ENCODE data around the gene HELZ2.
"Not testable (repeated sequence)": the region's sequence is repeated elsewhere in the genome, so short reads cannot be mapped to it uniquely, and the experiment has no call there.

Gene HELZ2

GRCh38 chr20:63564036-63564810, 9.8 kb downstream of the HELZ2 start:
- DNase-seq (ENCODE audit: low read depth) = no peak

GRCh38 chr20:63563225-63563935, 10.7 kb downstream of the HELZ2 start:
- DNase-seq (ENCODE audit: low read depth) = no peak

GRCh38 chr20:63562461-63563224, 11.4 kb downstream of the HELZ2 start:
- DNase-seq (ENCODE audit: low read depth) = no peak

- DNase-seq (ENCODE audit: low read depth) = no peak
Measured at GRCh38 chr20:63561624-63562396, 12.2 kb downstream of the HELZ2 start.

GRCh38 chr20:63560856-63561609, 13.0 kb downstream of the HELZ2 start:
- DNase-seq (ENCODE audit: low read depth) = no peak

- no peak for DNase-seq (ENCODE audit: low read depth)
Measured at GRCh38 chr20:63560333-63560805, 13.7 kb downstream of the HELZ2 start.

GRCh38 chr20:63559485-63560332, 14.3 kb downstream of the HELZ2 start:
- DNase-seq (ENCODE audit: low read depth) = not testable (repeated sequence)

- DNase-seq (ENCODE audit: low read depth) = no peak
Measured at GRCh38 chr20:63558804-63559484, 15.1 kb downstream of the HELZ2 start.

- no peak for DNase-seq (ENCODE audit: low read depth)
Measured at GRCh38 chr20:63557481-63557891, 16.6 kb downstream of the HELZ2 start.

- DNase-seq (ENCODE audit: low read depth) = no peak
Measured at GRCh38 chr20:63556873-63557478, 17.1 kb downstream of the HELZ2 start.

- no peak for DNase-seq (ENCODE audit: low read depth)
Measured at GRCh38 chr20:63555661-63556381, 18.2 kb downstream of the HELZ2 start.

- no peak for DNase-seq (ENCODE audit: low read depth)
Measured at GRCh38 chr20:63554361-63555278, 19.4 kb downstream of the HELZ2 start.

GRCh38 chr20:63553933-63554290, 20.1 kb downstream of the HELZ2 start, which contains the start of gene FNDC11:
Gene FNDC11 (plus strand): TSS chr20:63554159. CDS start chr20:63555664, 1,505 bp downstream.
- DNase-seq (ENCODE audit: low read depth) = no peak

- DNase-seq (ENCODE audit: low read depth) = peak; percentile 31
Measured at GRCh38 chr20:63553251-63553932, 20.6 kb downstream of the HELZ2 start.

- no peak for DNase-seq (ENCODE audit: low read depth)
Measured at GRCh38 chr20:63552481-63553249, 21.4 kb downstream of the HELZ2 start.

GRCh38 chr20:63551068-63551467, 23.0 kb downstream of the HELZ2 start:
- no peak for DNase-seq (ENCODE audit: low read depth)
